Kidney tubule cell (primary cell): ENCODE data around the gene COPB2.

ENCODE experiments used
- DNase-seq: peaks from one replicate; pipeline ENCODE4 v3.0.0-alpha.2; 2018; ENCODE audit warnings: low spot score

Gene COPB2

DNA sequence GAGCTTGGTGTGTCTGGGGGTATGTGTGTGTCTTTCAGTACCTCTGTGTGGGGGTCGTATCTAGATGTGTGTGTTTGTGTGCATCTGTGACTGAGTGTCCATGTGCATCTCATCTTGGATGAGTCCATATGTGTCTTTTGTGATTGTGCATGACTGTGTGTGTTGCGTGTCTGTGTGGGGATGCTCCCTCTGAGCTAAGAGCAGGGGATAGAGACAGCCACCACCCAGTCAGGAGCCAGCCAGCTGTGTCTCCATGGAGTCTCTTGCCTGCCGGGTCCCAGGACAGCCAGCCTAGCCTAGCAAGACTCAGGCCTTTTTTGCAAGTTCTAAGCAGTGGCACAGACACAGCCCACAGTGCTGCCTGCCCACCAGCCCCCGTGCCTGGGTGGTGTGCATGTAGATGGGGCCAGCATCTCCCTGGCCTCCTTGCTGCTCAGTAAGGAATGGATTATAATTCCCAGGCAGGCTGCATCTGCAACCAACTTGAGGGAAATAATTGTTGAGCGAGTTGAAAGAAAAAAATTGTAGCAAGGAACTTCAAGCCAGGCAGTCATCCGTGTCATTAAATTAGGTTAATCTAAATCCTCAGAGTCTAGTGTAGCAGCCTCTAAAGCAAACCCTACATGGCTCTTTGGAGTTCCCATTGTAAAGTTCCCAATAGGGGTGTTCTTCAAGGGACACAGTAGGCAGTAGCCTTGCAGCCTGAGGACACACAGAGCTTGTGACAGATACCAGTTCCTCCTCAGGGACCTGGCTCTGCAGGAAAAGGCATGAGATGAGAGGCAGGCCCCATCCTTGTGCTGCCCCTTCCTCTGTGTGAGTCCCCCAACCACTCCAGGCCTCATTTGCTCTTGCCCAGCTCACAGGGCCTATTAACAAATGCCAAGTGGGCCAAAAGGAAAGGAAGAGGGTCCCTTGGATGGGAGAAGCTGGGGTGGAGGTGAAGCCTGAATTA, 81.6 kb downstream of the COPB2 start:
- DNase-seq, result no peak
